Sigmoid colon (tissue), 7 donors: ENCODE measurements around the gene MUC6. TPM values are rescaled to one million over a fixed set of nuclear protein-coding genes. Genes with fewer than 3 reads are reported as not detected.

ENCODE experiments used
- DNase-seq: peaks from one replicate; pipeline ENCODE4 v3.0.0-alpha.2; 2019
- H3K27ac ChIP-seq, 4 donors: fragments of 200-600 bp; sonication (generic); one replicate each; pipeline ENCODE4 v1.5.1; 2016 to 2019; ENCODE audit warnings: mild to moderate bottlenecking in 1 of 4
- H3K27me3 ChIP-seq, 3 donors: fragments of 200-600 bp; sonication (generic); one replicate each; pipeline ENCODE4 v1.5.1; 2019; ENCODE audit warnings: mild to moderate bottlenecking in 1 of 3
- H3K36me3 ChIP-seq, 4 donors: fragments of 200-600 bp; sonication (generic); one replicate each; pipeline ENCODE4 v1.5.1; 2016 to 2019
- H3K4me1 ChIP-seq, 4 donors: fragments of 200-600 bp; sonication (generic); one replicate each; pipeline ENCODE4 v1.5.1; 2017 to 2019
- H3K4me3 ChIP-seq, 4 donors: fragments of 200-600 bp; sonication (generic); one replicate each; pipeline ENCODE4 v1.5.1; 2017 to 2019; ENCODE audit warnings: mild to moderate bottlenecking in 2 of 4, moderate library complexity in 1 of 4
- H3K9me3 ChIP-seq, 4 donors: fragments of 200-600 bp in 3 of 4; sonication (generic) in 3 of 4; one replicate each; pipeline versions ENCODE4 v1.5.1 to v1.6.1; 2013 to 2019
- EP300 ChIP-seq, 4 donors: sonication (generic); formaldehyde crosslinking; IDR thresholded peaks; one replicate each; pipeline ENCODE4 v1.6.1; 2017; ENCODE audit warnings: antibody characterized with exemption in 4 of 4
- POLR2A ChIP-seq, 2 donors: fragments of 450-650 bp; IDR thresholded peaks; one replicate each; pipeline ENCODE4 v1.6.1; 2016; ENCODE audit warnings: antibody characterized with exemption in 2 of 2, mild to moderate bottlenecking in 2 of 2, moderate library complexity in 2 of 2
- POLR2AphosphoS5 ChIP-seq, 4 donors: sonication (generic); formaldehyde crosslinking; IDR thresholded peaks; one replicate each; pipeline ENCODE4 v1.6.1; 2017; ENCODE audit warnings: antibody characterized with exemption in 4 of 4
- WGBS, 2 donors: extraction: QIAGEN DNeasy Blood & Tissue Kit; methylation state at CpG; one replicate each; pipeline ENCODE4 v1.1.7; 2013; 5-methylcytosine and 5-hydroxymethylcytosine counted together
- intact Hi-C: fragments of 100-400 bp; cut with DNase I; formaldehyde crosslinking; loops from one replicate; pipeline ENCODE4 v1.15.1; 2023
- polyA plus RNA-seq, 3 donors: library from polyadenylated mRNA; stranded (reverse); fragments of 200-250 nt; gene quantifications; one replicate each; pipeline ENCODE4 v1.2.3, GENCODE V29; 2013
- total RNA-seq, 4 donors: library from RNA; depleted of rRNA; stranded (reverse); fragments of >200 nt; gene quantifications; one replicate each; pipeline ENCODE4 v1.1.0, GENCODE V29; 2016
- TF ChIP-seq, protein P1 (sequence below), 4 experiments: fragments of 450-650 bp in 3 of 4; fragments of 200-600 bp in 1 of 4; IDR thresholded peaks; one replicate each; pipeline ENCODE4 v1.5.1; 2016 to 2019; ENCODE audit warnings: antibody characterized with exemption in 4 of 4, mild to moderate bottlenecking in 3 of 4, moderate library complexity in 2 of 4
- donor health status: healthy with polysubstance abuse.
- donor health status: Bipolar disorder and iron deficiency.
- donor health status: healthy.

The MUC6 gene
- total and polyA plus RNA-seq, 7 donors: under 0.01 to 0.04 TPM; not detected in 5

- Histone ChIP-seq H3K9me3 (no peaks in the 10 kb centered on the region), H3K27me3 (peaks cover 0 to 3% (median 2%) of the 10 kb centered on the region in 3 donors), H3K36me3 (no peaks in the 10 kb centered on the region), H3K4me3 (no peak overlapping the region), H3K4me1 (no peaks in the 10 kb centered on the region), H3K27ac (no peak overlapping the region)
- TF ChIP-seq POLR2AphosphoS5 (IDR thresholded peaks at IDR 0.05) (no peak), EP300 (IDR thresholded peaks at IDR 0.05) (no peak), POLR2A (IDR thresholded peaks at IDR 0.05) (no peak)
- TF ChIP-seq, protein P1, sequence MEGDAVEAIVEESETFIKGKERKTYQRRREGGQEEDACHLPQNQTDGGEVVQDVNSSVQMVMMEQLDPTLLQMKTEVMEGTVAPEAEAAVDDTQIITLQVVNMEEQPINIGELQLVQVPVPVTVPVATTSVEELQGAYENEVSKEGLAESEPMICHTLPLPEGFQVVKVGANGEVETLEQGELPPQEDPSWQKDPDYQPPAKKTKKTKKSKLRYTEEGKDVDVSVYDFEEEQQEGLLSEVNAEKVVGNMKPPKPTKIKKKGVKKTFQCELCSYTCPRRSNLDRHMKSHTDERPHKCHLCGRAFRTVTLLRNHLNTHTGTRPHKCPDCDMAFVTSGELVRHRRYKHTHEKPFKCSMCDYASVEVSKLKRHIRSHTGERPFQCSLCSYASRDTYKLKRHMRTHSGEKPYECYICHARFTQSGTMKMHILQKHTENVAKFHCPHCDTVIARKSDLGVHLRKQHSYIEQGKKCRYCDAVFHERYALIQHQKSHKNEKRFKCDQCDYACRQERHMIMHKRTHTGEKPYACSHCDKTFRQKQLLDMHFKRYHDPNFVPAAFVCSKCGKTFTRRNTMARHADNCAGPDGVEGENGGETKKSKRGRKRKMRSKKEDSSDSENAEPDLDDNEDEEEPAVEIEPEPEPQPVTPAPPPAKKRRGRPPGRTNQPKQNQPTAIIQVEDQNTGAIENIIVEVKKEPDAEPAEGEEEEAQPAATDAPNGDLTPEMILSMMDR (IDR thresholded peaks at IDR 0.05): no peak
- intact Hi-C loops: no loop called here
- WGBS, 2 donors: 76 to 83% methylated on average over 30 of the region's 30 CpGs
- no peak for DNase-seq
These were observed 5.2 kb downstream of the MUC6 start for GRCh38 chr11:1031121-1031899.

GRCh38 chr11:1030556-1030955, 6.0 kb downstream of the MUC6 start:
- Histone ChIP-seq H3K4me3 (no peak overlapping the region), H3K36me3 (no peaks in the 10 kb centered on the region), H3K27me3 (no peaks in the 10 kb centered on the region), H3K9me3 (no peaks in the 10 kb centered on the region), H3K4me1 (no peaks in the 10 kb centered on the region), H3K27ac (no peak overlapping the region)
- intact Hi-C loops: no loop called here
- DNase-seq: no peak
- WGBS, 2 donors: 64 to 73% methylated on average over 20 of the region's 20 CpGs
- TF ChIP-seq POLR2A (IDR thresholded peaks at IDR 0.05) (no peak), EP300 (IDR thresholded peaks at IDR 0.05) (no peak), POLR2AphosphoS5 (IDR thresholded peaks at IDR 0.05) (no peak)
- TF ChIP-seq, protein P1 (IDR thresholded peaks at IDR 0.05): no peak

DNA sequence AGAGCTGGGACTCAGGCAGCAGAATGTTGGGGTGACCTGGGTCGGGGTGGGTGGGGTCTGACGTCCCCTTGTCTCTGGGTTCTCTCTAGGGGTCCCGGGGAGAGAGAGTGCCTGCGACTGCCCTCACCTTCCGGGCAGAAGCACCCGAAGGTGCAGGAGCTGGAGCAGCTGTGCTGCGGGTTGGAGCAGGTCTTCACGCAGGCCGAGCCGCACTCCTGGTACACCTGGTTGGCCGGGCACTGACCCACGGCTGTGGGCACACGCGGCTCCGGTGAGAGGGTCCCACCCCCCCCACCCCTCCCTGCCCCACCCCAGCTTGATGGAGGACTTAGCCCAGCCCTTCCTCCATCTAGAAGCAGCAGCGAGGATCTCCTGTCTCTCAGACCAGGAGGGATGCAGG, 6.4 kb downstream of the MUC6 start:
- intact Hi-C loops: no loop called here
- no peak for TF ChIP-seq EP300 (IDR thresholded peaks at IDR 0.05)
- no peak for TF ChIP-seq POLR2A (IDR thresholded peaks at IDR 0.05)
- TF ChIP-seq, protein P1 (IDR thresholded peaks at IDR 0.05): no peak
- TF ChIP-seq POLR2AphosphoS5 (IDR thresholded peaks at IDR 0.05): no peak
- WGBS, 2 donors: 60 to 77% methylated on average over 16 of the region's 16 CpGs
- no peaks in the 10 kb centered on the region for H3K4me1 ChIP-seq
- H3K4me3 ChIP-seq: no peak overlapping the region
- H3K9me3 ChIP-seq: no peaks in the 10 kb centered on the region
- DNase-seq: no peak
- no peaks in the 10 kb centered on the region for H3K27me3 ChIP-seq
- H3K36me3 ChIP-seq: no peaks in the 10 kb centered on the region
- no peak overlapping the region for H3K27ac ChIP-seq

- Histone ChIP-seq H3K27ac (no peak overlapping the region), H3K27me3 (no peaks in the 10 kb centered on the region), H3K9me3 (no peaks in the 10 kb centered on the region), H3K4me1 (no peaks in the 10 kb centered on the region), H3K4me3 (no peak overlapping the region), H3K36me3 (no peaks in the 10 kb centered on the region)
- no peak for TF ChIP-seq EP300 (IDR thresholded peaks at IDR 0.05)
- TF ChIP-seq, protein P1 (IDR thresholded peaks at IDR 0.05): no peak
- no peak for TF ChIP-seq POLR2A (IDR thresholded peaks at IDR 0.05)
- TF ChIP-seq POLR2AphosphoS5 (IDR thresholded peaks at IDR 0.05): no peak
- WGBS, 2 donors: 46 to 63% methylated on average over 16 of the region's 16 CpGs
- intact Hi-C loops: no loop called here
- DNase-seq: no peak
These were observed 6.9 kb downstream of the MUC6 start for GRCh38 chr11:1029654-1030053.
